Activated naive CD4-positive, alpha-beta T cell treated with anti-CD3 and anti-CD28 coated beads, Interleukin-2, amount 10 ng/mL, durations not matched to agents 7 days and 5 days (primary cell): ENCODE data around the gene ZMIZ1.

Source experiments
- CTCF ChIA-PET: fragments of 350-600 bp; sonication (Branson Sonifier 250); formaldehyde crosslinking; loops from one replicate; lab custom pipeline; 2021; ENCODE audit warnings: antibody characterized with exemption; lab: Charles Lee
- DNase-seq: peaks from one replicate; pipeline ENCODE4 v3.0.0-alpha.2; 2020
- H3K27ac Mint-ChIP-seq: one replicate; pipeline ENCODE4 v1.8.0; 2021; ENCODE audit warnings: mild to moderate bottlenecking, moderate library complexity, mixed read lengths
- H3K27me3 Mint-ChIP-seq: one replicate; pipeline ENCODE4 v1.8.0; 2021; ENCODE audit warnings: mild to moderate bottlenecking, mixed read lengths
- H3K36me3 Mint-ChIP-seq: one replicate; pipeline ENCODE4 v1.8.0; 2021; ENCODE audit warnings: mixed read lengths
- H3K4me1 Mint-ChIP-seq: one replicate; pipeline ENCODE4 v1.8.0; 2021; ENCODE audit warnings: mixed read lengths
- H3K4me3 Mint-ChIP-seq: one replicate; pipeline ENCODE4 v1.8.0; 2021; ENCODE audit warnings: mild to moderate bottlenecking, moderate library complexity, mixed read lengths
- H3K9me3 Mint-ChIP-seq: one replicate; pipeline ENCODE4 v1.8.0; 2021; ENCODE audit warnings: mixed read lengths

ZMIZ1 gene

DNA sequence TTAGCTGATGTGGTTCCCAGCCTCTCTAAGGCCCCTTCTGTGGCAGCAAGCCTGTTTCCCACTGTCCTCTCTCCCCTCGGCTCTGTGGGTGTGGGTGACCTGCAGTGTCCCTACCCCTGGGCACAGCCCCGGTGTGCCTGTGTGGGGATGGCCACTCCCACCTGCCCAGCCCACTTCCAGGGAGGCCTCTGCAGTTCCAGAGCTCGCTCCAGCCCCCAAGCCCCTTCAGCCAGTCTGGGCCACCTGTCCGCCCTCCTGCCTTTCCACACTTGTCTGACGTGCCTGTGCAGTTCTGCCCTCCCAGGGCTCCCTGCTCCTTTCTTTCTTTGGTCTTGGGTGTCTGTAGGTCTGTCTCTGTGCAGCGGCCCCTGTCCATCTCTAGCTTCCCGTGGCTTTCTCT is 151.5 kb downstream of the ZMIZ1 start:
- Mint-ChIP-seq H3K4me3 (no peak overlapping the region), H3K36me3 (no peaks in the 10 kb centered on the region), H3K4me1 (no peaks in the 10 kb centered on the region), H3K27ac (no peak overlapping the region), H3K9me3 (no peaks in the 10 kb centered on the region), H3K27me3 (no peaks in the 10 kb centered on the region)
- CTCF ChIA-PET, result no interaction called here
- DNase-seq, result no peak

DNA sequence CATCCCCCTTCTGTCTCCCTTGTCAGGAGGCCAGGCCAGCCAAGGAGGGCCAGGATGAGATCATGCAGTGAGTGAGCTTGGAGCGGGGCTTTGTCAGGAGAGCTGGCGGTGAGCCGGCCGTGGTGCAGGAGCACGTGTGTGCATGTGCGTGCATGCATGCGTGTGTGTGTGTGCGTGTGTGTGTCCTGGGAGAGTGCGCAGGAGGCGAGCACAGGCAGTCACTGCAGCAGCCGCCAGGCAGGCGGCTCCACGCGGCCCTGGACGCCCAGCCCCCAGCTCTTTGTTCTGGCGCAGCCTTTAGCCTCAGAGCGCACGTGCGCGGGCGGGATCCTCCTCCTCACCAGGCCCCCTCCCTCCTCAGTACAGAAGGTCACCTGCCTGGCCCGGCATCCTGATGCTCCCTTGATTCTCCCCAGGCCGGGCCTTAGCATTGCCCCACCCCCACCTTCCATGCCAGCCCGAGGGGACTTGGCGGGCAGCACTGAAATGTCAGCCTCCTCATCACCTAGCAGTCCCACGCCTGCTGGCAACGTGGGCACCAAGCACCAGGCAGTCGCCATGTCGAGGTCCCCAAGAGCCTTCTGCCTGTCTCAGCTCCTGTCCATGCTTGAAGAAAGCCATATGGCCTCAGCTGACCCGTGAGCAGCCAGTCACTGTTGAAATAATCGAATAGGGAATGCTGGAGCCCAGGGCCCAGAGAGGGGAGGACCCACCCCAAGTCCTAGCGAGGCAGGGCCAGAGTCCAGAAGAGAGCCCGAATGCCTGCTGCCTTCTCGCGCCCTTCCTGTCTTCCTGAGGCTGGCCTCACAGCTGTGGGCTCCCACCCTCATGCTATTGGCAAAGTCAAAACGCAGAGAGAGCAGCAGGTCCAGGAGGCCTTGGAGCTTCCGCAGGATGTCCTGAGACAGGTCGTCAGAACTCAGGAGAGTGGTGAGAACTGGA is 152.6 kb downstream of the ZMIZ1 start:
- H3K9me3 Mint-ChIP-seq, result no peaks in the 10 kb centered on the region
- H3K27me3 Mint-ChIP-seq, result no peaks in the 10 kb centered on the region
- DNase-seq, result no peak
- no peak overlapping the region for H3K4me3 Mint-ChIP-seq
- CTCF ChIA-PET, result interaction anchor here (1.3 kb wide), 1 partner anchor 18 kb away, joined by 3 read pairs; no protein-coding TSS in a partner anchor
- H3K4me1 Mint-ChIP-seq, result no peaks in the 10 kb centered on the region
- no peaks in the 10 kb centered on the region for H3K36me3 Mint-ChIP-seq
- H3K27ac Mint-ChIP-seq, result no peak overlapping the region

DNA sequence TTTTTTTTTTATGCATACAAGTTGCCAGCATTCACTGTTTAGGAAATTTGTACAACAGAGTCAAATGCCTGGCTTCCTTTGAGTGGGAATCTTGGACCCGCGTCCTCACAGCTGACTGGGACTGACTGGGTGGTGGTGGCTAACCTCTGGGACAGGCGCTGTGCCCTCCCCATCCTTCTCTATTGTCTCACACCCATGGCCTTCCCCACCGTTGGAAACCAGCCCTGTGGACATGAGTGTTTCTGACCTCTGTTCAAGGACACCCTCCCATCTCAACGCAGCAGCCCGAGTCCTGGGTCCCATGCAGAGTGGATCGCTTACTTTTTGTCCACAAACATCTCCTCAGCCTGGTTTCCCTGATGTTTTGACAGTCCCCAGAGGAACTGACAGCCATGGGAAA is 153.4 kb downstream of the ZMIZ1 start:
- H3K9me3 Mint-ChIP-seq, result no peaks in the 10 kb centered on the region
- no peaks in the 10 kb centered on the region for H3K4me1 Mint-ChIP-seq
- no peaks in the 10 kb centered on the region for H3K36me3 Mint-ChIP-seq
- H3K27me3 Mint-ChIP-seq, result no peaks in the 10 kb centered on the region
- no peak overlapping the region for H3K27ac Mint-ChIP-seq
- no peak overlapping the region for H3K4me3 Mint-ChIP-seq
- CTCF ChIA-PET, result interaction anchor here (1.3 kb wide), 1 partner anchor 19 kb away, joined by 3 read pairs; no protein-coding TSS in a partner anchor
- DNase-seq, result no peak

DNA sequence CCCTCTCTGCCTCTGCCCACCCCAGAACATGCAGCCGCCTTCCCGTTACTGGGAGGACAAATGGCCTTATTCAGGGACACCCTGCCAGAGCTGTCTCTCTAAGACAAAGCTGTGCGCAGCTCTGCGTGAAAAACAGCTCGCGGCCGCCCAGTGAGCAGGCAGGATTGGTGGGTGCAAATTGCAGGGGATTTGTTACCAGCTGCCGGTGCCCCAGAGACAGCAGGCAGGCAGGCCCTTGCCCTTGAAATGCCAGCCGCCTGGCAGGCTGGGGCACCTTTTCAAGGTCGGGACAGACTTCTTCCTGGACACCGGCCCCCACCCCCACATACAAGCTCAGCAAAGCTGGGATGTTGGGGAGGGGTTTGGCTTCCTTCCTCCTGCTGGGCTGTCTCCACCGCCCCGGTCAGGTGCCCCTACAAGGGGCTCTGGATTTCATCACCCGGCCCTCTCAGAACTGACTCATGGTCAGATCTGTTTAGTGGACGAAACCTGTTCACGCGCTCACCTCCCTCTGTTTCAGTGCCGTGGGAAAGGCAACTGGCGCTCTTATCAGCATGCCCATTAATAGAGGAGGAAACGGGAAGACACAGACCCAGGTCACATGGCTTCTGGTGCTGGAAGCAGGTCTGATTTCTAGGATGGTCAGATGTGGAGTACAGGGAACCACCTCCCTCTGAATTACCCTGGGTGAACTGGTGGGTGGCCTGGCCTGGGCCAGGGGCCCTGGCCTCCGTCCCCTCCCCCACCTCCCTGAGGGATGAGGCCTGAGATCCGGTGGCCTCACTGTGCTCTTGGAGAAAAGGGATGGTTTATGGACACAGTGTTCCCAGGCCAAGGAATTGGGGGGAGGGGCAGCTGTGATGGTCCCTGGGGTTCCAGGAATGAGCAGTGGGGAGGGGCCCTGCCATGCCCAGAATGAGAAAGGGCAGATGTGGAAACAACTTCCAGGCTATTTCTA is 154.6 kb downstream of the ZMIZ1 start:
- Mint-ChIP-seq H3K36me3 (no peaks in the 10 kb centered on the region), H3K27me3 (no peaks in the 10 kb centered on the region), H3K27ac (no peak overlapping the region), H3K9me3 (no peaks in the 10 kb centered on the region), H3K4me3 (no peak overlapping the region), H3K4me1 (no peaks in the 10 kb centered on the region)
- CTCF ChIA-PET, result no interaction called here
- DNase-seq, result no peak

DNA sequence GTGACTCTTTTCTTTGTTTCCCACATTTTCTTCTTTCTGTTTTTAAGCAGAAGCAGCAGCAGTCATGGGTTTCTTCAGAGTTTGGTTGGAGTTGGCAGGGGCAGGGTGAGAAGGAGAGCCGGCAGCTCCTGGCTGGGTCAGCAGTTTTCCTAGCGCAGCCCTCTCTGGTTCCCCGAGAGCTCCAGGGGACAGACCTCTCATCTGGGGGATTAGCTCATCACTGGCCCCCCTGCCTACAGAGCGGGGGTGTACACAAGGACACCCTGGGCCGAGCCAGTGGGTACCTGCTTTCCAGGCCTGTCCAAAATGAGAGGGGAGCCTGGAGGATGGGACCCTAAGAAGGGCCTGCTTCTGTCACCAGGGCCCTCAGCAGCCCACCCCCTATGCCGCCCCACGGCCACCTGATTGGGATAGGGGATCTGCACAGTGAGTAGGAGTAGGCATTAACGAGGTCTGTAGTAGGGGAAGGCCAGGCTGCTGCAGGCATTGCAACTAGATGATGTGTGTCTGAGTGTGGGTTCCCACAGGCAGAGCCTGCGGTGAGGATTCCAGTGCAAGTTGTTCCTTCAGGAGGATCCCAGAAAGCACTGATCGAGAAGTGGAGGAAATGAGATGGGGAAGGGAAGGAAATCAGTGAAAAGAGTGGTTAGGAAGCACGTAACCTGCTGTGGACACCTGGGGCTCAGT is 155.6 kb downstream of the ZMIZ1 start:
- Mint-ChIP-seq H3K36me3 (no peaks in the 10 kb centered on the region), H3K27me3 (no peaks in the 10 kb centered on the region), H3K27ac (no peak overlapping the region), H3K9me3 (no peaks in the 10 kb centered on the region), H3K4me1 (no peaks in the 10 kb centered on the region), H3K4me3 (no peak overlapping the region)
- no peak for DNase-seq
- CTCF ChIA-PET, result no interaction called here

DNA sequence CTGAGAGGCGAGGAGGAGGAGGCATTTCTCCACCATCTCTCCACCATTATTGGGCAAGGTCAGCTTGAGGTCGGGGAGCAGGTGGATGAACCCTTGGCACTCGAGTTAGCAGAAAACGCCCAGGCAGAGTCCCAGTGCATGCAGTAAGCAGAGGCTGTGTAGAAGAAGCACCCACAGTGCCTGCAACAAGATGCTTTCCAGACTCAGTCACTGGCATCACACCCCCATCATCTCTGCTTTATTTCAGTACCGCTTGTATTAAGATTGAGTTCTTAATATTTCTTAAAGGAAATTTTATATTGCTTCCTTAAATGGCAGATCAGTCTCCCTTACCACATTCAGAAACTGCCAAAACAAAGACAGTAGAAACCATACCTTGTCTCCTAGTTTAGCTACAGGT is 156.2 kb downstream of the ZMIZ1 start:
- CTCF ChIA-PET, result no interaction called here
- Mint-ChIP-seq H3K9me3 (no peaks in the 10 kb centered on the region), H3K36me3 (no peaks in the 10 kb centered on the region), H3K27me3 (no peaks in the 10 kb centered on the region), H3K4me1 (no peaks in the 10 kb centered on the region), H3K4me3 (no peak overlapping the region), H3K27ac (no peak overlapping the region)
- no peak for DNase-seq

DNA sequence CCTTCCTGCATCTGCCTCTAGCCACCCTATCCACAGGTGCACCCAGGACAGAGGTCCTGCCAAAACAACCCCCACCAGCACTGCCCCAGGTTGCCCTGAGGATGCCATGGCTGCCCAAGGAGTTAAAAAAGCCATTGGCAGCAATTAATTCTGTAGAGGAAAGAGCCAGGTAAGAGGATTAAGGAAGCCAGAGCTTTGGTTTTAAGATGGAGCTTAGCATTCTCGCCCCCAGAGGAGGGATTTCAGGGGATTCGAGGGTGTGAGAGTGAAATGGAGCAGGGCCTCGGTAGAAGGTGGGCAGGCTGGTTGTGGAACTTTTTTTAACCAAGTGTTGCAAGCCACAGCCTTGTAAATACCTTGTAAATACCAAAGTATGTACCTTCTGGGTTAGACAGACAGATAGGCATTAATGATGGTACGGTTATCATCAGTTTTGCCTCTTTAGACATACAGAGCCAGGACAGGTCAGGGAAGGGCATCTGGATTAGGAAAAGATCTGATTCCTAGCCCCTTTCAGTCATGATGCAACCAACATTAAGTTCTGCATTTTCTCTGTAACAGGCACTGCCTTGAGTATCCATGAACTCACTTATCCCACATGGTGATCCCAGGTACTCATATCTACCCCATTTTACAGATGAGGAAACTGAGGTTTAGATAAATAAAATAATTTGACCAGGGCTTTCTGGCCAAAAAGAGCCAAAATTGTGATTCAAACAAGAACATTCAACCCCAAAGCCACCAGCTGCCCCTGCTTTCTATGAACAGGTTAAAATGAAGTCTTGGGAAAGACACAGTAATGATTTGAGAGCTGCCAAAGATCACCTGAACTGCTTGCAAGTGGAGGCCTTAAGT is 157.9 kb downstream of the ZMIZ1 start:
- Mint-ChIP-seq H3K27me3 (peaks cover 5% of the 10 kb centered on the region), H3K4me1 (no peaks in the 10 kb centered on the region), H3K9me3 (no peaks in the 10 kb centered on the region), H3K27ac (no peak overlapping the region), H3K36me3 (no peaks in the 10 kb centered on the region), H3K4me3 (no peak overlapping the region)
- no peak for DNase-seq
- CTCF ChIA-PET, result no interaction called here

DNA sequence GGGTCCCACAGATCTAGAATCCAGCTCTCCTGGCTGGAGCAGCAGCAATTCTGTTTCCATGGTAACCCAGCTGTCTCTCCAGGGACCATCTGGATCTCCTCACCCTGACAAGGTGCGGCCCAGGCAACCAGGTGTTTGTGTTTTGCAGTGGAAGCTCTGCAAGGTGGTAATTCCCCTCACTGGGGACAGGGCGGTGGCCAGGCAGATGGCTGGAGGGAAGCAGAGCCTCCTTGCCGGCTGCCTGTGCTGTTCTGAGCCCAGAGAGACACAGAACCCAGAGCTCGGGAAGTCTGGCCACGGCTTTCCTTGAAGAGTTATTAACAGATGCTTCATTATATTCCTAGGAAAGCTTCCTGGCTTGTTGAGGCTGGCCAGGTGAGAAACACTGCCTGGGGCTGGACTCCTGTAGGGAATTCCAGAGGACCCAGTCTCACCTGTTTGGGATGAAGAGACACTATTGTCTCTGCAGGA is 160.3 kb downstream of the ZMIZ1 start:
- H3K4me1 Mint-ChIP-seq, result no peaks in the 10 kb centered on the region

DNA sequence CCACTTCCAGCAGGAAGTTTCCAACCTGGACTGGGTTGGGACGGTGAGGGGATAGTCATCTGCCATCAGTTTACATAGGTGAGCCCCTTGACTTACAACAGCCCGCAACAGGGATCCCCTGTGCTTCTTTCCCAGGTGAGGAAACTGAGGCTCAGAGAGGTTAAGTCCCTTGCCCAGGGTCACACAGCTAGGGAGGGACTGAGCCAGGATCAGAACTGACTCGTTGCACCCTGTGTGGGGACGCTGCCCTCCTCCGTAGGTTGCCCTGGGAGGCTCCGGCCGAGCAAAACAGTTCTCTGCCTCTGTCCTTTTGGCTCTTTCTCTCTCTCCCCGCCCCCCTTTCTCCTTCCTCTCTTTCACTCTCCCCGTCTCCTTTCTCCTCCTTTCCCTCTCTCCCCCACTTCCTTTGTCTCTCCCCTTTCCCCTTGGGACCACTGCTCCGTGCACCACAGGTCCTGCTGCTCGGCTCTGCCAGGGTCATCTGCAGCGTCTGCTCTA is 161.1 kb downstream of the ZMIZ1 start:
- H3K36me3 Mint-ChIP-seq, result no peaks in the 10 kb centered on the region
- no peaks in the 10 kb centered on the region for H3K9me3 Mint-ChIP-seq
- CTCF ChIA-PET, result no interaction called here
- no peak for DNase-seq
- no peak overlapping the region for H3K27ac Mint-ChIP-seq
- H3K27me3 Mint-ChIP-seq, result peaks cover 9% of the 10 kb centered on the region
- no peaks in the 10 kb centered on the region for H3K4me1 Mint-ChIP-seq
- no peak overlapping the region for H3K4me3 Mint-ChIP-seq

More for the DNA sequence above, 160.3 kb downstream of the ZMIZ1 start:
- peaks cover 8% of the 10 kb centered on the region for H3K27me3 Mint-ChIP-seq
- no peak overlapping the region for H3K4me3 Mint-ChIP-seq
- H3K9me3 Mint-ChIP-seq, result no peaks in the 10 kb centered on the region
- CTCF ChIA-PET, result interaction anchor here (0.8 kb wide), 1 partner anchor 791 kb away, joined by 3 read pairs; no protein-coding TSS in a partner anchor
- H3K36me3 Mint-ChIP-seq, result no peaks in the 10 kb centered on the region
- H3K27ac Mint-ChIP-seq, result no peak overlapping the region
- no peak for DNase-seq

DNA sequence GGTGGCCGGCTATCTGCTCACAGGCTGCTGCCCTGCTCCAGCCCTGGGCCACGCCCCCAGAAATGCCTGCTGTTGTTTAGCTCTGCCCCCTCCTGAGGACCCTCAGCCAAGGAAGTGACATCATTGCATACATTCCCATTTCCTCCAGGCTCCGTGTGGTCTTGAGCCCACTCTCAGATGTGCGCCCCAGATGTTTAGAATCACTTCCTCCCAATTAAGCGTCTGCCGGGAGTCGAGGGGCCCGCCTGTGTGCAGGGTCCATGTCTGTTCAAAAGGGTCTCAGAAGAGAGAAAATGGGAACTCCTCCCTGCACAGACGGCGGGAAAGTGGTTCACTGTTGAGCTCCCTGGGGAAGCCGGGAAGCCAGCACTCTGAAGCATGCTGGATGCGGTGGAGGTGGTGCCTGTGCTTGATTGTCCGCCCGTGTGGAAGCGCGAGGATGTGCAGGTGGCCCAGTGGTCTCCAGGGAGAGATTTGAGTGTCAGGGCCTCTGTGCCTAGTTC is 161.6 kb downstream of the ZMIZ1 start:
- Mint-ChIP-seq H3K4me1 (no peaks in the 10 kb centered on the region), H3K36me3 (no peaks in the 10 kb centered on the region), H3K27ac (no peak overlapping the region), H3K4me3 (no peak overlapping the region), H3K27me3 (peaks cover 13% of the 10 kb centered on the region), H3K9me3 (no peaks in the 10 kb centered on the region)
- DNase-seq, result no peak
- CTCF ChIA-PET, result no interaction called here

DNA sequence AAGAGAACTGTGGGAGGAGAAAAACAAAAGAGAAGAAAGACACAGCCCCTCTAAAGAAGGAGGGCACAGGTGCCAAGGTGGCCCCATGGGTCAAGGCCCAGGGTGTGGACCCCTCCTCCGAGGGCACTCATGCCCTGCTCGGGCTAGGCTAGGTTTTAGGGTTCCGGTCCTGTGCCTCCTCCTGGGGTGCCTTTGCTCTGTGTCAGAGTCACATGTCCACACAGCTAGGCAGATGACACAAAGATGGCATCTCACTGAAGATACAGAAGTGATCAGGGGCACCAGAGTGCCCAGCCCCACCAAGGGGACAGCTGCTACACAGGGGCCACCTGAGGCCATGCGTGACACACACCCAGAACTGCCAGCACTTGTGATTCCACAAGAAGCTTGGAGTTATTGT is 162.1 kb downstream of the ZMIZ1 start:
- H3K27ac Mint-ChIP-seq, result no peak overlapping the region
- CTCF ChIA-PET, result no interaction called here
- no peaks in the 10 kb centered on the region for H3K4me1 Mint-ChIP-seq

DNA sequence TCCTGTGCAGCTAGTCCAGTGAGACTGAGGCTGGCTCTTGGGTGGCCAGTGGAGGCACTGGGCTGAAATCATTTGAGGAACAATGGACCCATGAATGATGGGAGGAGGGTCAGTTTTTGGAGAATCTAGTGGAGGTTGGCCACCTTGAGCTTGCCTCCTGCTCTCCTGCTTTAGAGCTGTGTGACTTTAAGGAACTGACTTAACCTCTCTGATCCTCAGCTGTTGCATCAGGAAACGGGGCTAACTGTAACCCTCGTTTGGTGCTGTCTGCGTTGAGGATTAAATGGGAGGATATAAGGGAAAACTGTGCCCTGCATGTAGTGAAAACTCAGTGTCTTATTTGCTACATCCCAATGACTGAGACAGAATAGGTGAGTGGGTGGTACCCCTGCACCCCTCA is 163.1 kb downstream of the ZMIZ1 start:
- H3K27me3 Mint-ChIP-seq, result peaks cover 16% of the 10 kb centered on the region

More for the DNA sequence above, 162.1 kb downstream of the ZMIZ1 start:
- no peak for DNase-seq
- Mint-ChIP-seq H3K27me3 (peaks cover 15% of the 10 kb centered on the region), H3K36me3 (no peaks in the 10 kb centered on the region), H3K9me3 (no peaks in the 10 kb centered on the region), H3K4me3 (no peak overlapping the region)

DNA sequence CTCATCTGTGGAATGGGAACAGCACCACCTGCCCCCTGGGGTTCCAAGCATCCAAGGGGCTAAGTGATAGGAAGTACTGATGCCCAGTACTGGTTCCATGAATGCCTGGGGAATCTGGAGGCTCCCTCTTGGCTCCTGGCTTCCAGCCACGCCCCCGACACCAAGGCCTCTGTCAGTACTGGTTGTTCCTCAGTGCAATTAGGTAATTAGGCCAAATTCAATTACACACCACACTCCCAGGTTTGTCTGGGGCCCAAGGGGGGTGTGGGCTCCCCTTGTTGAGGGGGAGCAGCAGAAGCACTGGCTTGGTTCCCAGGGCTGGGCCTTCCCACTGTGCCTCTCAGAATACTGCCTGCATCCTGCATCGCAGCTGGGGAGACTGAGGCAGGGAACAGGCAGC is 164.1 kb downstream of the ZMIZ1 start:
- peaks cover under 1% of the 10 kb centered on the region for H3K4me1 Mint-ChIP-seq
- CTCF ChIA-PET, result no interaction called here
- no peak for DNase-seq
- no peak overlapping the region for H3K4me3 Mint-ChIP-seq
- no peaks in the 10 kb centered on the region for H3K36me3 Mint-ChIP-seq
- no peak overlapping the region for H3K27ac Mint-ChIP-seq
- H3K27me3 Mint-ChIP-seq, result peaks cover 18% of the 10 kb centered on the region
- no peaks in the 10 kb centered on the region for H3K9me3 Mint-ChIP-seq

More for the DNA sequence above, 163.1 kb downstream of the ZMIZ1 start:
- Mint-ChIP-seq H3K9me3 (no peaks in the 10 kb centered on the region), H3K27ac (no peak overlapping the region), H3K4me1 (no peaks in the 10 kb centered on the region), H3K36me3 (no peaks in the 10 kb centered on the region), H3K4me3 (no peak overlapping the region)
- CTCF ChIA-PET, result interaction anchor here (1.2 kb wide), 1 partner anchor 1189 kb away, joined by 3 read pairs; no protein-coding TSS in a partner anchor
- DNase-seq, result no peak
